GM23248 (cell line): ENCODE results near the gene CTU2. TPM values are rescaled to one million over a fixed set of nuclear protein-coding genes. Genes with fewer than 3 reads are reported as not detected.

Experiments
- DNase-seq: peaks from one replicate; pipeline ENCODE4 v3.0.0-alpha.2; 2015
- H2AFZ ChIP-seq: fragments of 200-600 bp; sonication (generic); 2 replicates; pipeline ENCODE4 v1.6.1; 2016; ENCODE audit warnings: antibody characterized with exemption
- H3F3A ChIP-seq: fragments of 200-600 bp; sonication (generic); 2 replicates; pipeline ENCODE4 v1.6.1; 2016; ENCODE audit warnings: mild to moderate bottlenecking, antibody characterized with exemption, mixed run types; ENCODE audit not compliant: insufficient read depth
- H3K27ac ChIP-seq: fragments of 200-600 bp; sonication (generic); 2 replicates; pipeline ENCODE4 v1.5.1; 2016; ENCODE audit warnings: mild to moderate bottlenecking
- H3K27me3 ChIP-seq: fragments of 200-600 bp; sonication (generic); replicated peaks from 2 replicates; pipeline ENCODE4 v1.6.1; 2016; ENCODE audit warnings: mild to moderate bottlenecking; ENCODE audit not compliant: insufficient read depth
- H3K36me3 ChIP-seq: fragments of 200-600 bp; sonication (generic); 2 replicates; pipeline ENCODE4 v1.6.1; 2016; ENCODE audit warnings: low read depth, mild to moderate bottlenecking
- H3K4me1 ChIP-seq: fragments of 200-600 bp; sonication (generic); 2 replicates; pipeline ENCODE4 v1.6.1; 2016; ENCODE audit warnings: mild to moderate bottlenecking; ENCODE audit not compliant: insufficient read depth
- H3K4me2 ChIP-seq: fragments of 200-600 bp; sonication (generic); one replicate; pipeline ENCODE4 v1.6.1; 2016; ENCODE audit warnings: mild to moderate bottlenecking; ENCODE audit not compliant: unreplicated experiment
- H3K4me3 ChIP-seq: fragments of 200-600 bp; sonication (generic); 2 replicates; pipeline ENCODE4 v1.5.1; 2016; ENCODE audit warnings: mild to moderate bottlenecking
- H3K79me2 ChIP-seq: fragments of 200-600 bp; sonication (generic); 2 replicates; pipeline ENCODE4 v1.6.1; 2016; ENCODE audit warnings: mild to moderate bottlenecking; ENCODE audit not compliant: insufficient read depth
- H3K9ac ChIP-seq: fragments of 200-600 bp; sonication (generic); 2 replicates; pipeline ENCODE4 v1.6.1; 2016; ENCODE audit warnings: mild to moderate bottlenecking
- H3K9me2 ChIP-seq: fragments of 200-600 bp; sonication (generic); 2 replicates; pipeline ENCODE4 v1.6.1; 2016; ENCODE audit warnings: mixed run types, mild to moderate bottlenecking, moderate library complexity; ENCODE audit not compliant: insufficient read depth
- H3K9me3 ChIP-seq: fragments of 200-600 bp; sonication (generic); one replicate; pipeline ENCODE4 v1.6.1; 2017; ENCODE audit warnings: low read depth
- H4K20me1 ChIP-seq: fragments of 200-600 bp; sonication (generic); 2 replicates; pipeline ENCODE4 v1.6.0; 2016; ENCODE audit not compliant: insufficient read depth
- EZH2 ChIP-seq: fragments of 200-600 bp; sonication (generic); IDR thresholded peaks from 2 replicates; pipeline ENCODE4 v1.6.1; 2018; ENCODE audit warnings: antibody characterized with exemption, mild to moderate bottlenecking; ENCODE audit not compliant: insufficient read depth, poor library complexity, severe bottlenecking
- EZH2phosphoT487 ChIP-seq: fragments of 200-600 bp; sonication (generic); IDR thresholded peaks from 2 replicates; pipeline ENCODE4 v1.6.1; 2018; ENCODE audit warnings: antibody characterized with exemption, moderate library complexity, mild to moderate bottlenecking, low read depth; ENCODE audit not compliant: insufficient read depth
- WGBS, 2 experiments: methylation state at CpG; one replicate each; pipeline ENCODE4 v1.1.6; 2015 to 2017; ENCODE audit warnings: low lambda C conversion rate in 2 of 2, low coverage in 1 of 2; ENCODE audit errors: missing lambda C conversion rate in 2 of 2; 5-methylcytosine and 5-hydroxymethylcytosine counted together
- in situ Hi-C: fragments of 300-500 bp; cut with MboI; formaldehyde crosslinking; loops from 2 replicates; pipeline ENCODE4 v1.15.0; 2020
- polyA plus RNA-seq: library from polyadenylated mRNA; unstranded; fragments of >200 nt; fragmentation: Nextera tagmentation; extraction: Ambion mirVana; gene quantifications from 2 replicates; pipeline ENCODE4 v1.2.1, GENCODE V29; 2016
- total RNA-seq: library from RNA; depleted of rRNA; stranded (reverse); fragments of >200 nt; shearing (Covaris generic); gene quantifications from 2 replicates; pipeline ENCODE4 v1.2.3, GENCODE V29; 2014

Gene CTU2
- total and polyA plus RNA-seq, 2 experiments from 2014 or later, result 16.1 to 20.4 TPM

- Histone ChIP-seq H4K20me1 (no peaks in the 10 kb centered on the region), H3K9ac (no peak overlapping the region), H3K27me3 (no peaks in the 10 kb centered on the region), H3K4me3 (no peak overlapping the region), H3K9me3 (no peaks in the 10 kb centered on the region), H3K79me2 (peaks cover 23% of the 10 kb centered on the region), H3K36me3 (no peaks in the 10 kb centered on the region), H3F3A (no peaks in the 10 kb centered on the region), H3K27ac (no peak overlapping the region), H3K4me2 (no peak overlapping the region), H2AFZ (no peak overlapping the region), H3K9me2 (no peaks in the 10 kb centered on the region), H3K4me1 (0 out of 2 replicates have a peak, but pooled peaks cover 4% of the 10 kb centered on the region)
- TF ChIP-seq EZH2 (no peak), EZH2phosphoT487 (no peak)
- in situ Hi-C loops, result no loop called here
- WGBS, 2 experiments, result 75 to 78% methylated on average over 10 of the region's 10 CpGs
- peak; percentile 22 for DNase-seq
These were observed 44.8 kb upstream of the CTU2 start for GRCh38 chr16:88661468-88661867.

- in situ Hi-C loops, result no loop called here
- peaks cover 23% of the 10 kb centered on the region for H3K79me2 ChIP-seq
- H4K20me1 ChIP-seq, result no peaks in the 10 kb centered on the region
- no peaks in the 10 kb centered on the region for H3K36me3 ChIP-seq
- DNase-seq, result peak; percentile 41
- H3K27ac ChIP-seq, result peak overlapping the region; percentile 57; the same call in 1 of the 2 replicates
- TF ChIP-seq EZH2phosphoT487 (no peak), EZH2 (no peak)
- H3K9me2 ChIP-seq, result no peaks in the 10 kb centered on the region
- H3K9me3 ChIP-seq, result no peaks in the 10 kb centered on the region
- no peaks in the 10 kb centered on the region for H3F3A ChIP-seq
- 0 out of 2 replicates have a peak, but pooled peaks cover 4% of the 10 kb centered on the region for H3K4me1 ChIP-seq
- H3K9ac ChIP-seq, result peak overlapping the region; percentile 91
- H2AFZ ChIP-seq, result peak overlapping the region; percentile 92
- peak overlapping the region; percentile 80 for H3K4me3 ChIP-seq
- no peaks in the 10 kb centered on the region for H3K27me3 ChIP-seq
- H3K4me2 ChIP-seq, result peak overlapping the region; percentile 72
- 0 to 1% methylated on average over 31 to 32 of the region's 49 CpGs for WGBS, 2 experiments
These were observed 44.0 kb upstream of the CTU2 start for GRCh38 chr16:88662222-88662842.

- 0 out of 2 replicates have a peak, but pooled peaks cover 4% of the 10 kb centered on the region for H3K4me1 ChIP-seq
- H3K9ac ChIP-seq, result peak within 1 kb of the TSS; percentile 91
- H3K9me3 ChIP-seq, result no peaks in the 10 kb centered on the region
- no peaks in the 10 kb centered on the region for H4K20me1 ChIP-seq
- H2AFZ ChIP-seq, result peak within 1 kb of the TSS; percentile 92
- no peaks in the 10 kb centered on the region for H3K9me2 ChIP-seq
- peak within 1 kb of the TSS; percentile 57 for H3K27ac ChIP-seq
- H3K79me2 ChIP-seq, result peaks cover 23% of the 10 kb centered on the region
- no peaks in the 10 kb centered on the region for H3F3A ChIP-seq
- peak; percentile 99 for DNase-seq
- WGBS, 2 experiments, result 1% methylated on average over 64 to 73 of the region's 88 CpGs
- peak within 1 kb of the TSS; percentile 88 for H3K4me2 ChIP-seq
- in situ Hi-C loops, result no loop called here
- H3K27me3 ChIP-seq, result no peaks in the 10 kb centered on the region
- H3K36me3 ChIP-seq, result no peaks in the 10 kb centered on the region
- H3K4me3 ChIP-seq, result peak within 1 kb of the TSS; percentile 80
- TF ChIP-seq EZH2phosphoT487 (no peak), EZH2 (no peak)
These were observed 43.3 kb upstream of the CTU2 start, which contains the start of gene MVD for GRCh38 chr16:88662843-88663606. Gene MVD, minus strand, starts transcription at chr16:88663091. Its CDS starts 11 bp downstream, at chr16:88663080.

GRCh38 chr16:88665148-88665547 lies 41.2 kb upstream of the CTU2 start:
- no peak overlapping the region for H3K9ac ChIP-seq
- in situ Hi-C loops, result no loop called here
- no peak overlapping the region for H3K27ac ChIP-seq
- H3K4me3 ChIP-seq, result no peak overlapping the region
- no peak overlapping the region for H2AFZ ChIP-seq
- H3K27me3 ChIP-seq, result no peaks in the 10 kb centered on the region
- H3K9me2 ChIP-seq, result no peaks in the 10 kb centered on the region
- TF ChIP-seq EZH2phosphoT487, result no peak
- TF ChIP-seq EZH2, result no peak
- no peak for DNase-seq
- H3K4me1 ChIP-seq, result 0 out of 2 replicates have a peak, but pooled peaks cover 4% of the 10 kb centered on the region
- H4K20me1 ChIP-seq, result no peaks in the 10 kb centered on the region
- H3K79me2 ChIP-seq, result peaks cover 18% of the 10 kb centered on the region
- H3K4me2 ChIP-seq, result no peak overlapping the region
- H3K36me3 ChIP-seq, result no peaks in the 10 kb centered on the region
- H3K9me3 ChIP-seq, result no peaks in the 10 kb centered on the region
- 82 to 88% methylated on average over 4 of the region's 4 CpGs for WGBS, 2 experiments
- H3F3A ChIP-seq, result no peaks in the 10 kb centered on the region
